ENCODE data around the gene RBM10. TPM values are rescaled to one million over a fixed set of nuclear protein-coding genes. Genes with fewer than 3 reads are reported as not detected.

RBM10 gene
- total and polyA plus RNA-seq, 2 of the 13 experiments (the other 11 are each of a cell fraction or from before 2014, with no cell fraction given), result 15.9 to 43.1 TPM

GRCh38 chrX:47129157-47129898 is 15.7 kb upstream of the RBM10 start:
- Histone ChIP-seq H3K4me2 (ENCODE audit: low read depth, low read length) (peak overlapping the region; percentile 63), H3K36me3 (replicated peaks in 1 of 2; ENCODE audit: control insufficient read depth in 1 of 2, insufficient read depth in 2 of 2, low read length in 2 of 2) (no peaks in the 10 kb centered on the region), H4K20me1 (ENCODE audit: insufficient read depth, low read length) (no peaks in the 10 kb centered on the region), H2AFZ (ENCODE audit: low read length) (peak overlapping the region; percentile 54), H3K9ac (ENCODE audit: insufficient read depth, low read depth, low read length) (peak overlapping the region; percentile 54), H3K4me1 (ENCODE audit: insufficient read depth, low read length) (no peaks in the 10 kb centered on the region), H3K4me3 (replicated peaks in 1 of 3; ENCODE audit: insufficient read depth in 1 of 3, low read depth in 2 of 3, low read length in 3 of 3) (peak overlapping the region; percentile 58 to 75 (median 65)), H3K9me3 (ENCODE audit: low read length) (no peaks in the 10 kb centered on the region), H3K79me2 (ENCODE audit: insufficient read depth, low read length) (no peaks in the 10 kb centered on the region), H3K27ac (ENCODE audit: extremely low read length, insufficient read depth, low read length) (peak overlapping the region; percentile 73), H3K27me3 (ENCODE audit: control insufficient read depth in 1 of 2, insufficient read depth in 2 of 2, low read length in 2 of 2) (no peaks in the 10 kb centered on the region)
- 3% methylated on average over 8 of the region's 31 CpGs for WGBS (ENCODE audit: low lambda C conversion rate)
- peak; percentile 90 for DNase-seq (ENCODE audit: low spot score)
- FAIRE-seq, result peak; percentile 97
- in situ Hi-C loops (cut with HindIII; ENCODE audit: extremely low pct_ligation_motif_present, low pct_unique_long_range_greater_than_20kb) (no loop called here), intact Hi-C loops (cut with micrococcal nuclease; ENCODE audit: unreplicated experiment) (no loop called here)
- peak; percentile 99 for ATAC-seq
- CTCF ChIA-PET (ENCODE audit: low intra/inter-chr PET ratio, low total read pairs), result no interaction called here
- BruUV-seq (replicated peaks), result TSS peak; percentile 72
- POLR2A ChIA-PET, result interaction anchor here (0.6 to 4.3 kb wide), 7 partner anchors 11 to 61 kb away, joined by 3 to 35 read pairs (median 4); partner anchors contain the start of genes NDUFB11 and RBM10
- TF ChIP-seq NONO (IDR thresholded peaks at IDR 0.05) (no peak), NONO (CRISPR knock-in tag; conservative IDR thresholded peaks at IDR 0.05) (no peak), ZNF547 (CRISPR knock-in tag; IDR thresholded peaks at IDR 0.05) (no peak), PRDM4 (CRISPR knock-in tag; IDR thresholded peaks at IDR 0.05; ENCODE audit: borderline replicate concordance) (no peak), DMTF1 (CRISPR knock-in tag; IDR thresholded peaks at IDR 0.05) (no peak), MEIS1 (CRISPR knock-in tag; IDR thresholded peaks at IDR 0.05; ENCODE audit: borderline replicate concordance) (0 out of 2 replicates have a peak, but pooled peaks have one; percentile 34)
- TF ChIP-seq, protein P1, sequence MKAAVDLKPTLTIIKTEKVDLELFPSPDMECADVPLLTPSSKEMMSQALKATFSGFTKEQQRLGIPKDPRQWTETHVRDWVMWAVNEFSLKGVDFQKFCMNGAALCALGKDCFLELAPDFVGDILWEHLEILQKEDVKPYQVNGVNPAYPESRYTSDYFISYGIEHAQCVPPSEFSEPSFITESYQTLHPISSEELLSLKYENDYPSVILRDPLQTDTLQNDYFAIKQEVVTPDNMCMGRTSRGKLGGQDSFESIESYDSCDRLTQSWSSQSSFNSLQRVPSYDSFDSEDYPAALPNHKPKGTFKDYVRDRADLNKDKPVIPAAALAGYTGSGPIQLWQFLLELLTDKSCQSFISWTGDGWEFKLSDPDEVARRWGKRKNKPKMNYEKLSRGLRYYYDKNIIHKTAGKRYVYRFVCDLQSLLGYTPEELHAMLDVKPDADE (CRISPR knock-in tag; IDR thresholded peaks at IDR 0.05), result no peak
- TF ChIP-seq, protein P2, sequence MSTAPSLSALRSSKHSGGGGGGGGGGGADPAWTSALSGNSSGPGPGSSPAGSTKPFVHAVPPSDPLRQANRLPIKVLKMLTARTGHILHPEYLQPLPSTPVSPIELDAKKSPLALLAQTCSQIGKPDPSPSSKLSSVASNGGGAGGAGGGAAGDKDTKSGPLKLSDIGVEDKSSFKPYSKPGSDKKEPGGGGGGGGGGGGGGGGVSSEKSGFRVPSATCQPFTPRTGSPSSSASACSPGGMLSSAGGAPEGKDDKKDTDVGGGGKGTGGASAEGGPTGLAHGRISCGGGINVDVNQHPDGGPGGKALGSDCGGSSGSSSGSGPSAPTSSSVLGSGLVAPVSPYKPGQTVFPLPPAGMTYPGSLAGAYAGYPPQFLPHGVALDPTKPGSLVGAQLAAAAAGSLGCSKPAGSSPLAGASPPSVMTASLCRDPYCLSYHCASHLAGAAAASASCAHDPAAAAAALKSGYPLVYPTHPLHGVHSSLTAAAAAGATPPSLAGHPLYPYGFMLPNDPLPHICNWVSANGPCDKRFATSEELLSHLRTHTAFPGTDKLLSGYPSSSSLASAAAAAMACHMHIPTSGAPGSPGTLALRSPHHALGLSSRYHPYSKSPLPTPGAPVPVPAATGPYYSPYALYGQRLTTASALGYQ (CRISPR knock-in tag; IDR thresholded peaks at IDR 0.05), result no peak
- TF ChIP-seq, protein P3, sequence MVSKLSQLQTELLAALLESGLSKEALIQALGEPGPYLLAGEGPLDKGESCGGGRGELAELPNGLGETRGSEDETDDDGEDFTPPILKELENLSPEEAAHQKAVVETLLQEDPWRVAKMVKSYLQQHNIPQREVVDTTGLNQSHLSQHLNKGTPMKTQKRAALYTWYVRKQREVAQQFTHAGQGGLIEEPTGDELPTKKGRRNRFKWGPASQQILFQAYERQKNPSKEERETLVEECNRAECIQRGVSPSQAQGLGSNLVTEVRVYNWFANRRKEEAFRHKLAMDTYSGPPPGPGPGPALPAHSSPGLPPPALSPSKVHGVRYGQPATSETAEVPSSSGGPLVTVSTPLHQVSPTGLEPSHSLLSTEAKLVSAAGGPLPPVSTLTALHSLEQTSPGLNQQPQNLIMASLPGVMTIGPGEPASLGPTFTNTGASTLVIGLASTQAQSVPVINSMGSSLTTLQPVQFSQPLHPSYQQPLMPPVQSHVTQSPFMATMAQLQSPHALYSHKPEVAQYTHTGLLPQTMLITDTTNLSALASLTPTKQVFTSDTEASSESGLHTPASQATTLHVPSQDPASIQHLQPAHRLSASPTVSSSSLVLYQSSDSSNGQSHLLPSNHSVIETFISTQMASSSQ (IDR thresholded peaks at IDR 0.05; ENCODE audit: low read depth), result no peak
- TF ChIP-seq, protein P3 (CRISPR knock-in tag; IDR thresholded peaks at IDR 0.05; ENCODE audit: borderline replicate concordance), result no peak

Measured in HepG2 (cell line).